Left renal pelvis (tissue), 4 donors: ENCODE data around the gene GAK. TPM values are rescaled to one million over a fixed set of nuclear protein-coding genes. Genes with fewer than 3 reads are reported as not detected.

Experiments
- DNase-seq, 4 donors: peaks; one replicate each; pipeline ENCODE4 v3.0.0-alpha.2; 2013; ENCODE audit warnings: low read depth in 4 of 4, low spot score in 3 of 4
- polyA plus RNA-seq, 4 donors: library from polyadenylated mRNA; unstranded; fragments of 120-200 nt; gene quantifications; one replicate each; pipeline ENCODE4 v1.2.1, GENCODE V29; 2013; ENCODE audit not compliant: insufficient read length in 4 of 4

The GAK gene
- polyA plus RNA-seq, 4 donors: 51.8 to 82.9 (median 61.0) TPM

- DNase-seq: no peak
Measured at GRCh38 chr4:856225-856901, 75.8 kb downstream of the GAK start.

GRCh38 chr4:855880-856224 is 76.3 kb downstream of the GAK start:
- no peak for DNase-seq

GRCh38 chr4:854356-854755 is 77.8 kb downstream of the GAK start:
- DNase-seq: no peak

GRCh38 chr4:853416-853781 is 78.7 kb downstream of the GAK start:
- DNase-seq: no peak

GRCh38 chr4:851701-852430 is 80.2 kb downstream of the GAK start:
- DNase-seq: no peak

GRCh38 chr4:850323-850945 is 81.7 kb downstream of the GAK start:
- DNase-seq: no peak

- DNase-seq: no peak
Measured at GRCh38 chr4:849478-850175, 82.5 kb downstream of the GAK start.

GRCh38 chr4:848803-849477 is 83.2 kb downstream of the GAK start:
- no peak for DNase-seq

GRCh38 chr4:848307-848691 is 83.8 kb downstream of the GAK start:
- no peak for DNase-seq

GRCh38 chr4:845836-846251 is 86.3 kb downstream of the GAK start:
- no peak for DNase-seq

- DNase-seq: no peak
Measured at GRCh38 chr4:845233-845835, 86.8 kb downstream of the GAK start.

- DNase-seq: no peak
Measured at GRCh38 chr4:844752-845232, 87.3 kb downstream of the GAK start.

GRCh38 chr4:839675-840443 is 92.3 kb downstream of the GAK start:
- no peak for DNase-seq

- DNase-seq: no peak
Measured at GRCh38 chr4:837772-838171, 94.3 kb downstream of the GAK start.

GRCh38 chr4:836750-837301 is 95.3 kb downstream of the GAK start:
- DNase-seq: no peak

GRCh38 chr4:836003-836511 is 96.1 kb downstream of the GAK start:
- no peak for DNase-seq

- no peak for DNase-seq
Measured at GRCh38 chr4:835148-836002, 96.7 kb downstream of the GAK start.
